ENCODE results near the gene SH3RF3. TPM values are rescaled to one million over a fixed set of nuclear protein-coding genes. Genes with fewer than 3 reads are reported as not detected.

The SH3RF3 gene
- total RNA-seq, 1 experiment from 2014 or later: 21.7 TPM

DNA sequence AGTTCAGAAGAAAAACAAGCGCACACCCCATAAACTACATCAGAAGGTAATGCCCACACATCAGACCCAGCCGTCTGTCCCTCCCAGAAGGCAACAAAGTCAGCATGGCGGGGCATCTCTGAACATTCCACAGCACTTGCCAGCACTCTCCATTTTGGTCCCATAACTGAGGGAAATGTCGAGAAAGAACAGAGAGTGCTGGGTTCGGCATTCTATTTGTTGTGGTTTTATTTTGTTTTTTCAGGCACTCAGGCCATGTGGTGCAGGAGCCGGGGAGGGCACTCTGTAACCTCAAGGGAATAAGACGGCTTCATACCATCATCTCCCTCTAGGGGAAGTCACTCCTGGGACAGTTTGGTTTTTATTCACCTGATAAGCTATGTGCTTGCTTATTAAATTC is 328.8 kb downstream of the SH3RF3 start:
- intact Hi-C loops (cut with micrococcal nuclease): no loop called here
- TF ChIP-seq, protein P1, sequence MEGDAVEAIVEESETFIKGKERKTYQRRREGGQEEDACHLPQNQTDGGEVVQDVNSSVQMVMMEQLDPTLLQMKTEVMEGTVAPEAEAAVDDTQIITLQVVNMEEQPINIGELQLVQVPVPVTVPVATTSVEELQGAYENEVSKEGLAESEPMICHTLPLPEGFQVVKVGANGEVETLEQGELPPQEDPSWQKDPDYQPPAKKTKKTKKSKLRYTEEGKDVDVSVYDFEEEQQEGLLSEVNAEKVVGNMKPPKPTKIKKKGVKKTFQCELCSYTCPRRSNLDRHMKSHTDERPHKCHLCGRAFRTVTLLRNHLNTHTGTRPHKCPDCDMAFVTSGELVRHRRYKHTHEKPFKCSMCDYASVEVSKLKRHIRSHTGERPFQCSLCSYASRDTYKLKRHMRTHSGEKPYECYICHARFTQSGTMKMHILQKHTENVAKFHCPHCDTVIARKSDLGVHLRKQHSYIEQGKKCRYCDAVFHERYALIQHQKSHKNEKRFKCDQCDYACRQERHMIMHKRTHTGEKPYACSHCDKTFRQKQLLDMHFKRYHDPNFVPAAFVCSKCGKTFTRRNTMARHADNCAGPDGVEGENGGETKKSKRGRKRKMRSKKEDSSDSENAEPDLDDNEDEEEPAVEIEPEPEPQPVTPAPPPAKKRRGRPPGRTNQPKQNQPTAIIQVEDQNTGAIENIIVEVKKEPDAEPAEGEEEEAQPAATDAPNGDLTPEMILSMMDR (IDR thresholded peaks at IDR 0.05; ENCODE audit: unreplicated experiment): no peak
- no peak overlapping the region for H3K4me3 Mint-ChIP-seq (ENCODE audit: unreplicated experiment)
- no peaks in the 10 kb centered on the region for H3K9me3 Mint-ChIP-seq (ENCODE audit: unreplicated experiment)
- POLR2A ChIA-PET: no interaction called here
- no TSS peak for BruUV-seq (replicated peaks)
- H3K4me1 Mint-ChIP-seq (ENCODE audit: insufficient read depth, unreplicated experiment): no peaks in the 10 kb centered on the region
- H3K27me3 Mint-ChIP-seq (ENCODE audit: insufficient read depth, unreplicated experiment): no peaks in the 10 kb centered on the region
- no peak overlapping the region for H3K27ac Mint-ChIP-seq (ENCODE audit: low read depth, unreplicated experiment)
- peaks cover 6% of the 10 kb centered on the region for H3K36me3 Mint-ChIP-seq (ENCODE audit: insufficient read depth, unreplicated experiment)
- CTCF ChIA-PET: no interaction called here
- DNase-seq (ENCODE audit: unreplicated experiment): no peak

DNA sequence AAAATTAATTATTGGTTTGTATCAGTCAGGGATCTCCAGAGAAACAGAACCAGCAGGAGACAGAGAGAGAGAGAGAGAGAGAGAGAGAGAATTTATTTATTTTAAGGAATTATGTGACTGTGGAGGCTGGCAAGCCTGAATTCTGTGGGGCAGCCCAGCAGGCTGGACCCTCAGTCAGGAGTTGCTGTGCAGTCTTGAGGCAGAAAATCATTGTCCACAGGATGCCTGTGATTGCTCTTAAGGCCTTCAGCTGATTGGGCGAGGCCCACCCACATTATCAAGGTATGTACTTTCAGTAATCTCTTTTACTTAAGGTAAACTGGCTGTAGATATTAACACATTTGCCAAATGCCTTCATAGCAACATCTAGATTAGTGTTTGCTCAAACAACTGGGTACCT is 329.5 kb downstream of the SH3RF3 start:
- Mint-ChIP-seq H3K4me1 (ENCODE audit: insufficient read depth, unreplicated experiment) (no peaks in the 10 kb centered on the region), H3K36me3 (ENCODE audit: insufficient read depth, unreplicated experiment) (peaks cover 6% of the 10 kb centered on the region), H3K27ac (ENCODE audit: low read depth, unreplicated experiment) (no peak overlapping the region), H3K9me3 (ENCODE audit: unreplicated experiment) (no peaks in the 10 kb centered on the region), H3K27me3 (ENCODE audit: insufficient read depth, unreplicated experiment) (no peaks in the 10 kb centered on the region), H3K4me3 (ENCODE audit: unreplicated experiment) (no peak overlapping the region)
- ChIA-PET CTCF (interaction anchor here (0.8 kb wide), 1 partner anchor 17 kb away, joined by 3 read pairs; no protein-coding TSS in a partner anchor), POLR2A (interaction anchor here (0.7 kb wide), 1 partner anchor 325 kb away, joined by 3 read pairs; no protein-coding TSS in a partner anchor)
- TF ChIP-seq, protein P1 (IDR thresholded peaks at IDR 0.05; ENCODE audit: unreplicated experiment): no peak
- no TSS peak for BruUV-seq (replicated peaks)
- intact Hi-C loops (cut with micrococcal nuclease): no loop called here
- DNase-seq (ENCODE audit: unreplicated experiment): no peak

DNA sequence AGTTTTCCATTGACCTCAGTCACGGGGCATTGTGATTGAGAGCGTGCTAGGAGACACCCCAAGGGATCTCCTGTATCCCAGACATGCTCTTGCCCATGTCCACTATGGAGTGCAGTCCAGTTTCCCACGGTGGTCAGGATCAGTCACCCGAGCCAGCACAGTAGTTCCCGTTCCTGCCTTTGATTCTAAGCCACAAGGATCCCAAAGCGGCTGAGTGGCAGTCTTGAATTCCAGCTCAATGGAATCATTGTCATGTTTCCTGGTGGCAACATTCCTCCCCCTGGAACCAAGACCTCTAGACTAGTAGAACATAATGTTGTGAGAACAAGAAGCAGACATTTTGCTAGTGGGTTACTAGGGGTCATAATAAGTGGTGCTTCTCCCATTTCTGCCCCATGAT is 330.5 kb downstream of the SH3RF3 start:
- H3K4me1 Mint-ChIP-seq (ENCODE audit: insufficient read depth, unreplicated experiment): no peaks in the 10 kb centered on the region
- no peaks in the 10 kb centered on the region for H3K9me3 Mint-ChIP-seq (ENCODE audit: unreplicated experiment)
- H3K4me3 Mint-ChIP-seq (ENCODE audit: unreplicated experiment): no peak overlapping the region
- BruUV-seq (replicated peaks): no TSS peak
- intact Hi-C loops (cut with micrococcal nuclease): no loop called here
- CTCF ChIA-PET: no interaction called here
- no peak for DNase-seq (ENCODE audit: unreplicated experiment)
- no peak overlapping the region for H3K27ac Mint-ChIP-seq (ENCODE audit: low read depth, unreplicated experiment)
- no peaks in the 10 kb centered on the region for H3K27me3 Mint-ChIP-seq (ENCODE audit: insufficient read depth, unreplicated experiment)
- TF ChIP-seq, protein P1 (IDR thresholded peaks at IDR 0.05; ENCODE audit: unreplicated experiment): no peak
- peaks cover 6% of the 10 kb centered on the region for H3K36me3 Mint-ChIP-seq (ENCODE audit: insufficient read depth, unreplicated experiment)
- POLR2A ChIA-PET: no interaction called here

DNA sequence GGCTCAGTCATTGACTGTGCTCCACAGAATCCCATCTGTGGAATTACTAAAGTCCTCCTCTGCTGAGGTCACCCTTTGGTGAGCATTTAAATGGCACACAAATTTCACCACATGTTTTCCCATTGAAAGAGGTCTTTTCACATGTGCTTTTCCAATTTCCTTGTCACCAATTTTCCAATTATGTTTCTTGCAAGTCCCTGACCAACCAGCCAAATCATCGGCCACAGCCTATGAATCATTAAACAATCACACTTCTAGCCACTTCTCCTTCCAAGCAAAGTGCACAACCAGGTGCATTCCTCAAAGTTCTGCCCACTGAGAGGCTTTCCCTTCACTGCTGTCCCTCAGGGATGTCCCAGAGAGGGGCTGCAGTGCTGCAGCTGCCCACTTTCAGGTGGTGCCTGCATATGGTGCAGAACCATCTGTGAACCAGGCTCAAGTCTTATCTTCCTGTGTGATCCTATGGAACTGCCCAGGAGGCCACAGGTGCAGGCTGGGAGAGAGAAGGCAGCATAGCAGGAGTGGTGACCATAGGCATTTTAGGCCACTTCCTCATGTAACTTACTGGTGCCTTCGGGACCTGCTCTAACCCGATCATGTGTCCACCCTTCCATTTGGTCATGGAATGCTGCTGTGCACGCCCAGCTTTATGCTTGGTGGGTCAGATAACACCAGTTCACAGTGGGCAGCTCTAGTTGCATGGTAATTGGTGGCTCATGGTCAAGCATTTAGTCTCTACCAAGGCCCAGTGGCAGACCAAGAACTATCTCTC is 331.7 kb downstream of the SH3RF3 start:
- POLR2A ChIA-PET: no interaction called here

More for the DNA sequence above, 331.7 kb downstream of the SH3RF3 start:
- Mint-ChIP-seq H3K27ac (ENCODE audit: low read depth, unreplicated experiment) (no peak overlapping the region), H3K4me1 (ENCODE audit: insufficient read depth, unreplicated experiment) (no peaks in the 10 kb centered on the region), H3K36me3 (ENCODE audit: insufficient read depth, unreplicated experiment) (peaks cover 6% of the 10 kb centered on the region), H3K9me3 (ENCODE audit: unreplicated experiment) (no peaks in the 10 kb centered on the region), H3K4me3 (ENCODE audit: unreplicated experiment) (no peak overlapping the region), H3K27me3 (ENCODE audit: insufficient read depth, unreplicated experiment) (no peaks in the 10 kb centered on the region)
- DNase-seq (ENCODE audit: unreplicated experiment): no peak
- TF ChIP-seq, protein P1 (IDR thresholded peaks at IDR 0.05; ENCODE audit: unreplicated experiment): no peak
- intact Hi-C loops (cut with micrococcal nuclease): no loop called here
- BruUV-seq (replicated peaks): no TSS peak
- CTCF ChIA-PET: no interaction called here
